Kidney (tissue), 14 donors: ENCODE data around the gene LHFPL6. TPM values are rescaled to one million over a fixed set of nuclear protein-coding genes. Genes with fewer than 3 reads are reported as not detected.

Source experiments
- DNase-seq, 5 donors: peaks; one replicate each; pipeline ENCODE4 v3.0.0-alpha.2; 2013 to 2020
- FAIRE-seq: peaks from 2 replicates; lab custom pipeline; 2012; peaks lifted over from hg19 to GRCh38; lab: Jason Lieb, UNC
- H3K27ac ChIP-seq, 2 donors: one replicate each; pipeline ENCODE4 v1.7.0; 2013; ENCODE audit warnings: low read depth in 2 of 2, low read length in 2 of 2, inconsistent platforms in 1 of 2
- H3K27me3 ChIP-seq: one replicate; pipeline ENCODE4 v1.7.1; 2013; ENCODE audit warnings: low read length, inconsistent platforms; ENCODE audit not compliant: control insufficient read depth, insufficient read depth
- H3K36me3 ChIP-seq, 3 donors: one replicate each; pipeline versions ENCODE4 v1.7.0 to v1.7.1; 2013; ENCODE audit warnings: low read length in 3 of 3, control low read depth in 1 of 3, inconsistent platforms in 1 of 3; ENCODE audit not compliant: insufficient read depth in 3 of 3, control insufficient read depth in 2 of 3
- H3K4me1 ChIP-seq, 3 donors: one replicate each; pipeline versions ENCODE4 v1.7.0 to v1.7.1; 2013; ENCODE audit warnings: low read length in 3 of 3, inconsistent platforms in 1 of 3, low read depth in 1 of 3; ENCODE audit not compliant: control insufficient read depth in 2 of 3, insufficient read depth in 2 of 3
- H3K4me3 ChIP-seq, 3 donors: one replicate each; pipeline versions ENCODE4 v1.7.0 to v1.8.1; 2013; ENCODE audit warnings: low read length in 3 of 3, control low read depth in 1 of 3, inconsistent platforms in 1 of 3
- H3K9ac ChIP-seq, 3 donors: one replicate each; pipeline versions ENCODE4 v1.7.0 to v1.7.1; 2013; ENCODE audit warnings: low read length in 3 of 3, control low read depth in 1 of 3, inconsistent platforms in 1 of 3
- H3K9me3 ChIP-seq, 3 donors: one replicate each; pipeline versions ENCODE4 v1.7.0 to v1.7.1; 2013; ENCODE audit warnings: low read length in 3 of 3, control low read depth in 1 of 3, inconsistent platforms in 1 of 3; ENCODE audit not compliant: control insufficient read depth in 2 of 3, insufficient read depth in 1 of 3
- CTCF ChIP-seq: IDR thresholded peaks from 3 replicates; pipeline ENCODE4 v1.5.1; 2012; ENCODE audit warnings: mild to moderate bottlenecking, moderate library complexity, borderline replicate concordance; ENCODE audit not compliant: insufficient read depth; ENCODE audit errors: extremely low read depth
- intact Hi-C: fragments of 100-400 bp; cut with DNase I; formaldehyde crosslinking; loops from one replicate; pipeline ENCODE4 v1.11.1; 2022
- polyA plus RNA-seq: library from polyadenylated mRNA; stranded (reverse); fragments of 350-450 nt; fragmentation: Illumina TruSeq; extraction: RNeasy Lipid Tissue Mini Kit (QIAGEN cat#74804); gene quantifications from one replicate; pipeline ENCODE4 v1.2.3, GENCODE V29; 2014; ENCODE audit warnings: low read depth, low replicate concordance; ENCODE audit not compliant: insufficient read depth
- total RNA-seq: library from RNA; stranded (reverse); fragmentation: NEBNext Ultra II Directional; extraction: Animal tissue kit (Norgen Biotek cat#: 25700); gene quantifications from one replicate; pipeline ENCODE4 v1.2.1, GENCODE V29; 2021
- donor health status: control.
- donor health status: control.
- donor health status: control.
- donor health status: control.
- donor health status: control.
- donor health status: DM: yes; HTN: yes; CAD: no.
- donor health status: Normal renal cell carcinoma (clear cell type).

LHFPL6 gene
- total and polyA plus RNA-seq, 2 donors from 2014 or later: 33.0 to 59.2 TPM

DNA sequence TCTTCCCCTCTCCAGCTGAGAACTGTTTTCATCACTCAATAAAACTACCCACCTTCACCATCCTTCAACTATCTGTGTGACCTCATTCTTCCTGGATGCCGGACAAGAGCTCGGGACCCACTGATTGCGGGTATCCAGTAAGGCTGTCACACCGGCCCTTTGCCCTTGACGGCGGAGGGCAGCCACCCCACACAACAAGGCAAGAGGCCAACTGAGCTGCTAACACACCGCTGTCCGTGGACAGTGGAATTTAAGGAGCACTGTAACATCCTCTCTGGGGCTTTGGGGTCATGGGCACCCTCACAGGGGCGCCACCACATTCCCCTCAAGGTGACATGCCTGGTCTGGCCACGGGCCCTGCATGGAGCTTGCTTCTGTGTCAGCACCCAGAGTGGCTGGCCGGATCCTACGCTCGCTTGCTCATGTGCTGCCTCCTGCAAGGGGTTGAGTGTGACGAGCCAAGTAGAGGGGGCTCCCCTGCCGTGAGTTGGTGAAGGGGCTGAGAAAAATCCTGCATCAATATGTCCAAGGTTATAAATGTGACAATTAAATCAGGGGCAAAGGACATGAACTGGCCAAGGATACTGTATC is 31.4 kb downstream of the LHFPL6 start:
- intact Hi-C loops: no loop called here
- peak in 1 of 5 donors; percentile 72 for DNase-seq
- no peak for FAIRE-seq

GRCh38 chr13:39567569-39567968 is 35.4 kb downstream of the LHFPL6 start:
- Histone ChIP-seq H3K27me3 (no peaks in the 10 kb centered on the region), H3K9ac (no peak overlapping the region), H3K4me1 (no peaks in the 10 kb centered on the region), H3K36me3 (no peaks in the 10 kb centered on the region), H3K27ac (no peak overlapping the region), H3K9me3 (no peaks in the 10 kb centered on the region), H3K4me3 (no peak overlapping the region)
- intact Hi-C loops: no loop called here
- DNase-seq: no peak
- FAIRE-seq: no peak
- TF ChIP-seq CTCF: no peak

More for the DNA sequence above, 31.4 kb downstream of the LHFPL6 start:
- Histone ChIP-seq H3K9me3 (no peaks in the 10 kb centered on the region), H3K9ac (no peak overlapping the region), H3K27me3 (no peaks in the 10 kb centered on the region), H3K27ac (no peak overlapping the region), H3K36me3 (no peaks in the 10 kb centered on the region), H3K4me3 (no peak overlapping the region), H3K4me1 (no peaks in the 10 kb centered on the region)
- TF ChIP-seq CTCF: no peak

- no peak for TF ChIP-seq CTCF
- H3K4me3 ChIP-seq: no peak overlapping the region
- no peak overlapping the region for H3K9ac ChIP-seq
- DNase-seq: no peak
- intact Hi-C loops: no loop called here
- no peaks in the 10 kb centered on the region for H3K9me3 ChIP-seq
- no peak overlapping the region for H3K27ac ChIP-seq
- H3K4me1 ChIP-seq: no peaks in the 10 kb centered on the region
- no peaks in the 10 kb centered on the region for H3K36me3 ChIP-seq
- FAIRE-seq: no peak
- H3K27me3 ChIP-seq: no peaks in the 10 kb centered on the region
These were observed 36.6 kb downstream of the LHFPL6 start for GRCh38 chr13:39566216-39566869.
